VCaP (cell line): ENCODE measurements around the gene SRPK2.
A peak's percentile ranks its signal among the peaks of the same experiment; 100 is the strongest.
"Not testable (repeated sequence)": the region's sequence is repeated elsewhere in the genome, so short reads cannot be mapped to it uniquely, and the experiment has no call there.

ENCODE experiments used
- H3K27ac ChIP-seq: fragments of 450-650 bp; 2 replicates; pipeline ENCODE4 v1.5.1; 2017
- CTCF ChIP-seq: fragments of 450-650 bp; conservative IDR thresholded peaks from 2 replicates; pipeline ENCODE4 v1.5.1; 2017; ENCODE audit warnings: mild to moderate bottlenecking, moderate library complexity

The SRPK2 gene

DNA sequence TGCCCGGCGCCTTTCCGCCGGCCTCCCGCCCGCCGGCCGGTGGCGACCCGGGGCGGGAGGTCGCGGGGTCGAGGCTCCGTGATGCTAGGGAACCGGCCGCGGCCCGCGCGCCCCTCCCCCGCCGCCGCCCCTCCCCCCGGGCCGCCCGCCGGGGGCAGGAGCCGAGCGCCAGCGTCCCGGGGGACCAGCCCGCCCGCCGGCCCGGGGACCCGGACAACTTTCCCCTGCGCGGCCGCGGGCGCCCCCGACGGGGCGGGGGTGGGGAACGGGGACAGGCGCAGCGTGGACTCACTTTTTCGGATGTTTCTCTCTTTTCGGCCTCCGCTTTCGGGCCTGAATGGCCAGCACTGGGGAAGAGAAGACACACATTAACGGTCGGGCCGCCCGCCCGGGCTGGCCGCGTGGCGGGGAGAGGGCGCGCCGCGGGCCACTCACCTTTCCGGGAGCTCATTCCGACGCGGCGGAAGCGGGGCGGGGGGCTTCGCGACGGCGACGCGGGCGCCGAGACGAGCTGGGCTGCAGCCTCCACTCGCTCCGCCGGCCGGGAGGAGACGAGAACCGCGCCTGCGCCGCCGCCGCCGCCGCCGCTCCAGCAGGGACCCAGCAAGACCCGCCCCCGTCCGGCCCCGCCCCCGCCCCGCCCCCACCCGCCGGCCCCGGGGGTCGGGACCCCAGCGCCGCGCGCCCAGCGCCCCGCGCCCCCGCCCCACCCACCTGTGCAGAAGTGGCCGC lies at the start of gene SRPK2:
Gene SRPK2 (minus strand): TSS at position 566 of the 732 bp plus-strand sequence.
- H3K27ac ChIP-seq, result peak within 1 kb of the TSS; percentile 92
- no peak for TF ChIP-seq CTCF

- no peak for TF ChIP-seq CTCF
- H3K27ac ChIP-seq, result no peak overlapping the region
Observed at GRCh38 chr7:105438254-105438653, 49.5 kb upstream of the SRPK2 start.

- not testable (repeated sequence) for H3K27ac ChIP-seq
Observed at GRCh38 chr7:105437356-105437755, 48.6 kb upstream of the SRPK2 start.

DNA sequence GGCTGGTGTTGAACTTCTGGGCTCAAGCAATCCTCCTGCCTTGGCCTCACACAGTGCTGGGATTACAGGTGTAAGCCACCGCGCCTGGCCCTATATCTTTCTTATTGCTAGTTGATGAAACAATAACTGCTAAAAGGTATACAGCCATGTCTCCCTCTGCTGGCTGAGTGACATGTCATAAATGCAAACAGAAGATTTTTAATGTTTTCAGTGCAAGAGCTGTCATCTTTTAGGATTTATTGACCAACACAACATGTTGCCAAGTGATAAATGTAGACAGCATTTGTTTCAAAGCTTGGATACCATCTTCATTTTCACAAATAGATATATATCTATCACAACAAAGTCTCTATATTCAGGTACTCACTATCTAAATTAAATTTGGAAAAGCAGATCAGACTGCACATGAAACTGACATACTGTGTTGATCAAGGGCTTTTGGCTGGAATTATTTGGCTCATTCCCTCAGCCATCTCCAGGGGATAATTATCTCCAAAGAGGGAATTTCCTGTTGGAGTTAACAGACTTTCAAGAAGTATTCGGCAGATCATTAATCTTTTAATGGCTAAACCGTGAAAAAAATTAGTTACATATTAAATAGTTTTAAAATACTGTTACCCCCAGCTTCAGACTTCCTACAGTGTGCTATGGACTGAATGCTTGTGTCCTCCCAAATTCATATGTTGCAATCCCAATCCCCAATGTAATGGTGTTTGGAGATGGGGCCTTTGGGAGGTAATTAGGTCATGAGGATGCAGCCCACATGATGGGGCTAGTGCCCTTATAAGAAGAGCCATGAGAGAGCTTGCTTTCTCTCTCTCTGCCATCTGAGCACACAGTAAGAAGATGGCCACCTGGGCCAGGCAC lies 41.3 kb upstream of the SRPK2 start:
- H3K27ac ChIP-seq, result peak overlapping the region; percentile 5; the same call in 1 of the 2 replicates
- peak; percentile 84 for TF ChIP-seq CTCF

- H3K27ac ChIP-seq, result no peak overlapping the region
- TF ChIP-seq CTCF, result no peak
Observed at GRCh38 chr7:105426606-105427146, 38.0 kb upstream of the SRPK2 start.

- no peak for TF ChIP-seq CTCF
- H3K27ac ChIP-seq, result no peak overlapping the region
Observed at GRCh38 chr7:105423987-105424386, 35.3 kb upstream of the SRPK2 start.

DNA sequence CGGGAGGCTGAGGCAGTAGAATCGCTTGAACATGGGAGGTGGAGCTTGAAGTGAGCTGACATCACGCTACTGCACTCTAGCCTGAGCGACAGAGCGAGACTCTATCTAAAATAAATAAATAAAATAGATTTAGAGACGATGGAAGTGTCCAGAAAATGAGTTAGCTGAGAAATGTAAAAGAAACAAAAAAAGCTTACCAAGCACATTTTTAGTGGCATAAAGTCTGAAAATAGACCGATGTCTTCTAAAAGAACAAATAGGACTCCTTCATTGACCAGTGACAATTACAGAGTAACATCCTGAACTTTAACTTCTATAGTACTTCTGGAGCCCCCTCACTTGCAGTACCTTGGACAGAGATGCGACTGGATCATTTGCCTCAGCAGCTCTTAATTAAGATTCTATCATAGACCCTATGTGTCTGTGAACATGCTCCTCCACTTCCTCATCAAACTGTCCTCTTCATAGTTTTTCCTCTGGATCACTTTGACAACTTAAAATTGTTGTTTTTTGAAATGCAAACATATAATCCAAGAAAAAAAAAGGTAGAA lies 25.2 kb upstream of the SRPK2 start:
- TF ChIP-seq CTCF, result no peak
- H3K27ac ChIP-seq, result no peak overlapping the region

GRCh38 chr7:105410774-105411173 lies 22.1 kb upstream of the SRPK2 start:
- not testable (repeated sequence) for H3K27ac ChIP-seq

- H3K27ac ChIP-seq, result not testable (repeated sequence)
Observed at GRCh38 chr7:105409775-105410174, 21.1 kb upstream of the SRPK2 start.
